HepG2 (cell line): ENCODE data around the gene SOX4. TPM values are rescaled to one million over a fixed set of nuclear protein-coding genes. Genes with fewer than 3 reads are reported as not detected.

Source experiments
- ARID2 ChIP-seq: sonication (generic); formaldehyde crosslinking; IDR thresholded peaks from 2 replicates; pipeline ENCODE4 v1.8.1; 2022; ENCODE audit warnings: mild to moderate bottlenecking, missing genetic modification reagents, borderline replicate concordance
- ATF3 ChIP-seq: sonication (generic); formaldehyde crosslinking; IDR thresholded peaks from 2 replicates; pipeline ENCODE4 v1.4.0; 2020; ENCODE audit warnings: missing genetic modification reagents
- CENPBD1 ChIP-seq: sonication (generic); formaldehyde crosslinking; IDR thresholded peaks from 2 replicates; pipeline ENCODE4 v1.8.0; 2022; ENCODE audit warnings: missing genetic modification reagents, low read depth, mild to moderate bottlenecking, borderline replicate concordance
- CHCHD3 ChIP-seq: sonication (generic); formaldehyde crosslinking; IDR thresholded peaks from 2 replicates; pipeline ENCODE4 v1.8.0; 2022; ENCODE audit warnings: mild to moderate bottlenecking, missing genetic modification reagents, moderate library complexity
- ETV5 ChIP-seq: IDR thresholded peaks from 2 replicates; pipeline ENCODE4 v1.6.1; 2018; ENCODE audit warnings: missing biosample characterization, missing genetic modification reagents, inconsistent platforms, borderline replicate concordance
- FOSL1 ChIP-seq: sonication (generic); formaldehyde crosslinking; IDR thresholded peaks from 2 replicates; pipeline ENCODE4 v1.9.0; 2021; ENCODE audit warnings: missing genetic modification reagents, borderline replicate concordance
- GATAD2A ChIP-seq: IDR thresholded peaks from 2 replicates; pipeline ENCODE4 v1.6.1; 2016
- HOXA3 ChIP-seq: sonication (generic); formaldehyde crosslinking; IDR thresholded peaks from 2 replicates; pipeline ENCODE4 v1.5.0; 2020; ENCODE audit warnings: missing genetic modification reagents
- MYC ChIP-seq: sonication (generic); formaldehyde crosslinking; IDR thresholded peaks from 2 replicates; pipeline ENCODE4 v1.9.0; 2021; ENCODE audit warnings: missing genetic modification reagents, borderline replicate concordance
- NCOA2 ChIP-seq: sonication (generic); formaldehyde crosslinking; IDR thresholded peaks from 2 replicates; pipeline ENCODE4 v1.8.0; 2022; ENCODE audit warnings: inconsistent platforms
- NCOA5 ChIP-seq: sonication (generic); formaldehyde crosslinking; IDR thresholded peaks from 2 replicates; pipeline ENCODE4 v1.4.0; 2020; ENCODE audit warnings: missing genetic modification reagents
- NKX3-1 ChIP-seq: sonication (generic); formaldehyde crosslinking; IDR thresholded peaks from 2 replicates; pipeline ENCODE4 v1.5.0; 2020; ENCODE audit warnings: missing genetic modification reagents
- NONO ChIP-seq, 2 experiments: fragments of 450-650 bp in 1 of 2; sonication (generic) in 1 of 2; formaldehyde crosslinking in 1 of 2; IDR thresholded peaks in 1 of 2; conservative IDR thresholded peaks in 1 of 2; 2 replicates each; pipeline versions ENCODE4 v1.6.1 to v1.8.0; 2017 to 2022; ENCODE audit warnings: mild to moderate bottlenecking in 1 of 2, missing genetic modification reagents in 1 of 2, moderate library complexity in 1 of 2
- PTBP1 ChIP-seq: fragments of 200-400 bp; formaldehyde crosslinking; IDR thresholded peaks from 2 replicates; pipeline ENCODE4 v1.6.1; 2018; ENCODE audit warnings: low read length, low read depth; ENCODE audit not compliant: poor library complexity, severe bottlenecking
- SRF ChIP-seq: IDR thresholded peaks from 2 replicates; pipeline ENCODE4 v1.6.1; 2011; ENCODE audit warnings: mild to moderate bottlenecking, low read depth, low read length, moderate library complexity
- ZBTB1 ChIP-seq: sonication (generic); formaldehyde crosslinking; IDR thresholded peaks from 2 replicates; pipeline ENCODE4 v1.4.0; 2020; ENCODE audit warnings: missing genetic modification reagents, borderline replicate concordance
- ZFP36L1 ChIP-seq: sonication (generic); formaldehyde crosslinking; IDR thresholded peaks from 2 replicates; pipeline ENCODE4 v1.8.0; 2022; ENCODE audit warnings: mild to moderate bottlenecking, missing genetic modification reagents, moderate library complexity
- ZNF12 ChIP-seq: sonication (generic); formaldehyde crosslinking; IDR thresholded peaks from 2 replicates; pipeline ENCODE4 v1.5.0; 2020; ENCODE audit warnings: missing genetic modification reagents
- ZNF124 ChIP-seq: sonication (generic); formaldehyde crosslinking; IDR thresholded peaks from 2 replicates; pipeline ENCODE4 v1.4.0; 2020; ENCODE audit warnings: missing genetic modification reagents
- ZNF280D ChIP-seq: sonication (generic); formaldehyde crosslinking; IDR thresholded peaks from 2 replicates; pipeline ENCODE4 v1.5.1; 2020; ENCODE audit warnings: mild to moderate bottlenecking, missing genetic modification reagents
- ZNF331 ChIP-seq: sonication (generic); formaldehyde crosslinking; IDR thresholded peaks from 2 replicates; pipeline ENCODE4 v1.4.0; 2020; ENCODE audit warnings: missing genetic modification reagents
- ZNF543 ChIP-seq: sonication (generic); formaldehyde crosslinking; IDR thresholded peaks from 2 replicates; pipeline ENCODE4 v1.4.0; 2020; ENCODE audit warnings: mild to moderate bottlenecking, missing genetic modification reagents
- ZNF549 ChIP-seq: sonication (generic); formaldehyde crosslinking; IDR thresholded peaks from 2 replicates; pipeline ENCODE4 v1.5.0; 2020; ENCODE audit warnings: missing genetic modification reagents
- ZXDC ChIP-seq: sonication (generic); formaldehyde crosslinking; IDR thresholded peaks from 2 replicates; pipeline ENCODE4 v1.5.0; 2020; ENCODE audit warnings: mild to moderate bottlenecking, missing genetic modification reagents
- polyA plus RNA-seq, 8 experiments: library from polyadenylated mRNA; depleted of rRNA in 3 of 8; stranded (reverse) in 7 of 8; unstranded in 1 of 8; fragments of >200 nt; fragmentation: Illumina TruSeq in 4 of 8; extraction: Trizol in 4 of 8; gene quantifications; 2 replicates each; pipeline versions ENCODE4 v1.2.1 to v1.2.3, GENCODE V29; 2011 to 2016; ENCODE audit warnings: low read depth in 4 of 8, missing spikeins in 1 of 8, mixed read lengths in 1 of 8; ENCODE audit not compliant: insufficient read depth in 1 of 8
- total RNA-seq, 5 experiments: library from RNA; depleted of rRNA; stranded (reverse); fragments of >200 nt; fragmentation: Illumina TruSeq; extraction: Trizol; gene quantifications; 2 replicates each; pipeline ENCODE4 v1.2.3, GENCODE V29; 2016; ENCODE audit warnings: low read depth in 1 of 5

SOX4 gene
- total and polyA plus RNA-seq, 2 of the 13 experiments (the other 11 are each of a cell fraction or from before 2014, with no cell fraction given), result 2.6 to 3.4 TPM

GRCh38 chr6:21594416-21595281 lies 1.1 kb downstream of the SOX4 start (continued):
- TF ChIP-seq ZNF280D (CRISPR knock-in tag), result 0 out of 2 replicates have a peak, but pooled peaks have one; percentile 55
- TF ChIP-seq ZFP36L1, result no peak
- no peak for TF ChIP-seq FOSL1 (CRISPR knock-in tag)
- TF ChIP-seq MYC (CRISPR knock-in tag), result peak; percentile 63
- TF ChIP-seq ATF3 (CRISPR knock-in tag), result no peak
- no peak for TF ChIP-seq SRF
- no peak for TF ChIP-seq HOXA3 (CRISPR knock-in tag)
- TF ChIP-seq ZNF549, result no peak
- no peak for TF ChIP-seq ZNF331 (CRISPR knock-in tag)
- no peak for TF ChIP-seq ZBTB1 (CRISPR knock-in tag)
- no peak for TF ChIP-seq NONO (IDR thresholded peaks at IDR 0.05)
- peak; percentile 25; the same call in 1 of the 2 replicates for TF ChIP-seq NONO (CRISPR knock-in tag; conservative IDR thresholded peaks at IDR 0.05)
- no peak for TF ChIP-seq NCOA2 (CRISPR knock-in tag)
- peak; percentile 46; the same call in 1 of the 2 replicates for TF ChIP-seq ZNF543 (CRISPR knock-in tag)
- no peak for TF ChIP-seq ZXDC
- TF ChIP-seq ETV5, result no peak
- no peak for TF ChIP-seq NCOA5 (CRISPR knock-in tag)
- no peak; the same call in 1 of the 2 replicates for TF ChIP-seq CENPBD1
- no peak for TF ChIP-seq PTBP1
- no peak; the same call in 1 of the 2 replicates for TF ChIP-seq CHCHD3 (CRISPR knock-in tag)
- no peak for TF ChIP-seq GATAD2A (CRISPR knock-in tag)
- no peak; the same call in 1 of the 2 replicates for TF ChIP-seq ZNF12
- no peak for TF ChIP-seq ARID2 (CRISPR knock-in tag)
- peak; percentile 82; the same call in 1 of the 2 replicates for TF ChIP-seq NKX3-1 (CRISPR knock-in tag)
- no peak for TF ChIP-seq ZNF124 (CRISPR knock-in tag)
